ENCODE results near the gene RIPOR3. TPM values are rescaled to one million over a fixed set of nuclear protein-coding genes. Genes with fewer than 3 reads are reported as not detected.

RIPOR3 gene
- total RNA-seq, 1 experiment from 2014 or later = 0.46 TPM

GRCh38 chr20:50579511-50579910 is 111.8 kb downstream of the RIPOR3 start:
- Histone ChIP-seq H3K18ac (ENCODE audit: insufficient read length, low read depth, low read length) (no peak overlapping the region), H3K9me3 (ENCODE audit: control insufficient read depth, low read depth, low read length) (no peaks in the 10 kb centered on the region), H4K5ac (ENCODE audit: insufficient read length, low read depth, low read length) (no peak overlapping the region), H2BK120ac (ENCODE audit: low read depth, low read length, poor library complexity, severe bottlenecking) (no peak overlapping the region), H3T11ph (ENCODE audit: low read length) (no peak overlapping the region), H2BK15ac (ENCODE audit: low read depth, low read length) (no peak overlapping the region), H4K8ac (replicated peaks; ENCODE audit: insufficient read length, low read depth, low read length) (no peak overlapping the region), H3K56ac (ENCODE audit: insufficient read length, low read depth, low read length) (no peak overlapping the region), H2BK12ac (ENCODE audit: insufficient read length, low read depth, low read length) (no peak overlapping the region), H3K4ac (ENCODE audit: low read depth, low read length) (no peak overlapping the region), H3K4me1 (ENCODE audit: insufficient read depth, low read length) (no peaks in the 10 kb centered on the region), H3K23me2 (ENCODE audit: insufficient read length, low read depth, low read length, poor library complexity, severe bottlenecking) (no peaks in the 10 kb centered on the region), H3K79me2 (ENCODE audit: insufficient read depth, low read length) (no peaks in the 10 kb centered on the region), H2BK5ac (ENCODE audit: insufficient read length, low read length) (no peak overlapping the region), H2BK20ac (ENCODE audit: low read depth, low read length, poor library complexity, severe bottlenecking) (no peak overlapping the region), H4K20me1 (ENCODE audit: control insufficient read depth, insufficient read depth, insufficient read length) (no peaks in the 10 kb centered on the region), H4K91ac (ENCODE audit: insufficient read length, low read depth, low read length) (no peak overlapping the region), H2AK5ac (ENCODE audit: insufficient read length, low read length) (no peak overlapping the region), H3K14ac (ENCODE audit: insufficient read depth, low read length) (no peak overlapping the region), H3K79me1 (ENCODE audit: insufficient read depth, low read depth, low read length, poor library complexity, severe bottlenecking) (no peaks in the 10 kb centered on the region), H2AFZ (ENCODE audit: low read length) (no peak overlapping the region), H3K27me3 (ENCODE audit: insufficient read depth, low read length) (no peaks in the 10 kb centered on the region), H3K4me2 (ENCODE audit: insufficient read depth, insufficient read length, low read length) (no peak overlapping the region), H3K23ac (ENCODE audit: insufficient read length, low read depth, low read length) (no peak overlapping the region), H3K9ac (ENCODE audit: extremely low read depth, insufficient read length, low read length) (no peak overlapping the region), H3K27ac (ENCODE audit: insufficient read length, low read depth, low read length) (no peak overlapping the region)
- no peak for TF ChIP-seq CTCF (conservative IDR thresholded peaks at IDR 0.05)
- no peak overlapping the region for H3K4me3 Mint-ChIP-seq
- no CpG with 5 or more reads among the region's 10 CpGs for WGBS (ENCODE audit: extremely low coverage, insufficient read length, low lambda C conversion rate)
- peak overlapping the region in 1 of 3 experiments; percentile 66; a peak in 1 of 7 replicates for H3K27ac Mint-ChIP-seq
- no peak for DNase-seq
- no peaks in the 10 kb centered on the region for H3K27me3 Mint-ChIP-seq (ENCODE audit: low read depth)
- H3K4me1 Mint-ChIP-seq = peaks cover 0 to 5% of the 10 kb centered on the region in 2 experiments; a peak in 2 of 4 replicates
- peaks cover 23 to 69% (median 68%) of the 10 kb centered on the region in 3 experiments; a peak in 6 of 7 replicates for H3K36me3 Mint-ChIP-seq (ENCODE audit: insufficient read depth in 1 of 3, low read depth in 3 of 3)
- no peaks in the 10 kb centered on the region for H3K9me3 Mint-ChIP-seq
